ENCODE data around the gene RAC2.
A peak's percentile ranks its signal among the peaks of the same experiment; 100 is the strongest.

The RAC2 gene

DNA sequence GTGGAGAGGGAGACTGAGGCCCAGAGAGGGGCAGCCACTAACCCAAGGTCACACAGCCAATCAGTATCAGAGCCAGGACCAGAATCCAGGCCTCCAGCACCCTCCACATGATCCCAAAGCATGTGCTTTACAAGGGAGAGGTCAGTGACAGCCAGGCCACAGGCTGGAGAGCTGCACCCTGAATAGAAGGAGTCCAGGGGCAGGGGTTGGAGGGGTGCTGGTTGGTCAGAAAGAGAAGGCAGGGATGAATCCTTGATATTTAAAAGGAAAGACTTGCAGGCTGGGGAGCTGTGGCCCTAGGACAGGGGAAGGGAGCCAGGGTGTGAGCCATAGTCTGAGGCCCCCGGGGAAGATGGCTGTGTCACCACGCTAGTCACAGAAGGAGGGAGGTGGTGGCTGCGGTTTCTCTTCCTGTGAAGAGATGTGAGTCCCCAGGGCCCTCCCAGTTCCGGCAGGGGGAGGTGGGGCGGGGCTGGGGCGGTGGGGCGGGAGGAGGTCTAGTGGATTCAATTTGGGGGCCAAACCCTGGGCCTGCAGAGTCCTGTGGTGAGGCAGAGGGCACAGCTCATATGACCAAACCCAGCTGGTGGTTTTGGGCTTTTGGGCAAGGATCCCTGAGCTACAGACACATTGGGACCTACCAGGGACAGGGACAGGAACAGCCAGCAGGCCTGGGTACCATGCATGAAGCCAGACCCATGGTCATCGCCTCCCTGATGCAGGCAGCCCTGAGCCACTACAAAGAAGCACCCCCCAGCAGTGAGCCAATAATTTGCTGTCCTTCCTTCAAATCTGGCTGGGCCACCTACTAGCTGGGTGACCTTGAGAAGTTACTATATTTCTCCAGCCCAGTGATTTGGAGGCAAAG, 14.0 kb downstream of the RAC2 start:
- H3K4me3 ChIP-seq (ENCODE audit: low read length), result no peak overlapping the region
- TF ChIP-seq, protein P1, sequence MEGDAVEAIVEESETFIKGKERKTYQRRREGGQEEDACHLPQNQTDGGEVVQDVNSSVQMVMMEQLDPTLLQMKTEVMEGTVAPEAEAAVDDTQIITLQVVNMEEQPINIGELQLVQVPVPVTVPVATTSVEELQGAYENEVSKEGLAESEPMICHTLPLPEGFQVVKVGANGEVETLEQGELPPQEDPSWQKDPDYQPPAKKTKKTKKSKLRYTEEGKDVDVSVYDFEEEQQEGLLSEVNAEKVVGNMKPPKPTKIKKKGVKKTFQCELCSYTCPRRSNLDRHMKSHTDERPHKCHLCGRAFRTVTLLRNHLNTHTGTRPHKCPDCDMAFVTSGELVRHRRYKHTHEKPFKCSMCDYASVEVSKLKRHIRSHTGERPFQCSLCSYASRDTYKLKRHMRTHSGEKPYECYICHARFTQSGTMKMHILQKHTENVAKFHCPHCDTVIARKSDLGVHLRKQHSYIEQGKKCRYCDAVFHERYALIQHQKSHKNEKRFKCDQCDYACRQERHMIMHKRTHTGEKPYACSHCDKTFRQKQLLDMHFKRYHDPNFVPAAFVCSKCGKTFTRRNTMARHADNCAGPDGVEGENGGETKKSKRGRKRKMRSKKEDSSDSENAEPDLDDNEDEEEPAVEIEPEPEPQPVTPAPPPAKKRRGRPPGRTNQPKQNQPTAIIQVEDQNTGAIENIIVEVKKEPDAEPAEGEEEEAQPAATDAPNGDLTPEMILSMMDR (IDR thresholded peaks at IDR 0.05; ENCODE audit: insufficient read depth, low read depth, low read length, missing control alignments), result no peak
- DNase-seq (ENCODE audit: low read depth), result peak; percentile 72

DNA sequence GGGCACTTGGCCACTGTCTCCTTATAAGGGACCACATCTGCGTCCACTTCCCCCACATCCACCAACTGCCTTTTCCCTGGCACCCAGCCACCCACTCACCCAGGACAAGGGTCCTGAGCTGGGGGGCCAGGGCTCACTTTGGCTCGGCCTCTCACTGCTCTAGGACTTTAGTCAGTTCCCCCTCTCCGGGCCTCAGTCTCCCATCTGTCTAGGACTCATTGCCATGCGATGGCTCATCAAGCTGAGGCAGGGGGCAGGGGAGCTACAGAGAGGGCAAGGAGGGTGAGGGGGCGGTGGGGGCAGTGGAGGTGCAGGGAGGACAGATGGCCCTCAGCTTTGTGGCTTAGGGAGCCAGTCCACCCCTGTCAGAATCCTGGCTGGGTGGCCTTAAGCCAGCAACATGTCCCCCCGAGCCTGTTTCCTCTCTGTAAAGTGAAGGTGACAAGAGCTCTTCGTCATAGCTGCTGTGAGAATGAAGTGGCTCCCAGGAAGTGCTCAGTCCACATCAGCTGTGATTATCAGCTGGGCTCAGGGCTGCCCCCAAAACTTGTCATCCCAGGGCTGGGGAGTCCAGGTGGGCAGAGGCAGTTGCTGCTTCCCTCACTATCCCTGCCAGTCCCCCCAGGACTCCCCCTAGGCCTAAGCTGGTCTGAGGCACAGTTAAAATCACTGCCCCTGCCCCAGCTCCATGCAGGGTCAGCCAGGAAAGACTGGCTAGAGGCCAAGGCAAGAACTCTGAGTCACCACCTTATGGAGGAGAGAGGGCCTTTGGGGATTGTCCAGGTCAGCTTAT, 14.9 kb downstream of the RAC2 start:
- H3K4me3 ChIP-seq (ENCODE audit: low read length), result no peak overlapping the region
- peak; percentile 33 for DNase-seq (ENCODE audit: low read depth)
- TF ChIP-seq, protein P1 (IDR thresholded peaks at IDR 0.05; ENCODE audit: insufficient read depth, low read depth, low read length, missing control alignments), result no peak

DNA sequence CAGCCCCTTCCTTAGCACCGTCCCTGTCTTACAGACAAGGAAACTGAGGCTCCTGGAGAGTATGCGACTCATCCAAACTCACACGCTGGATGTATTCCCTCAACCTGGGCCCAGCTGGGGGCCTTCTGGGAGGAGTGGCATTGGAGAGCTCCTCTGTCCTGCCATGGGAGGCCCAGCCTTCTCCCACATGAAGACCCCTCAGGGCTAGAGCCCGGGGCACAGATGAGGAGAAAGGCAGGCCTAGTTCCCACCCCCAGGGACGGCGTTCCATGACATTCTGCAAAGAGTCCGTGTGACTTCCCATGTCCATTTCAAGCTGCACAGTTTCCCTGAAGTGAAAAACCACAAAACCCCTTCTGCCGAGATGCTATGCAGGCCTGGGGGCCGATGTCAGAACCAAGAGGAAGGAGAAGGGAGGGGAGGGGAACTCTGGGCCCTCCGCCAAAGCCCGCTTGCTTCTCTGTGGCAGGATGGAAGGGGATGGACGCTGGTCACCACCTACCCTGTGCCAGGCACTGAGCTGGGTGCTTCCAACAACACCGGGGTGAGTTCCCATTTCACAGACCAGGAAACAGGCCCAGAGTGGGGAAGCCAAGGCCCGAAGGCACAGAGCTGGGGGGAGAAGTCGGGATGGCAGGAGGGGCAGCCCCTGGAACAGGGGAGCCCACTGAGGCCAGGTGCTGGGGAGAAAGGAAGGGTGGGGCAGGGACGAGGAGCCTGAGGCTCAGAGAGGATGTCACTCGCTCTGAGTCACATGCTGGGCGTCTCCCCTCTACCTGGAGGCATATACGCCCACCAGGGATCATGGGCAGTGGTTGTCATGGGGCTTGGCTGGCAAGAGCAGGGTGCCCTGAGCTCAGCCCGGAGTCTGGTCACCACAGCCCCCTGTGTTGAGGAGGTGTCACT, 15.7 kb downstream of the RAC2 start:
- DNase-seq (ENCODE audit: low read depth), result peak; percentile 57
- TF ChIP-seq, protein P1 (IDR thresholded peaks at IDR 0.05; ENCODE audit: insufficient read depth, low read depth, low read length, missing control alignments), result no peak
- H3K4me3 ChIP-seq (ENCODE audit: low read length), result no peak overlapping the region

DNA sequence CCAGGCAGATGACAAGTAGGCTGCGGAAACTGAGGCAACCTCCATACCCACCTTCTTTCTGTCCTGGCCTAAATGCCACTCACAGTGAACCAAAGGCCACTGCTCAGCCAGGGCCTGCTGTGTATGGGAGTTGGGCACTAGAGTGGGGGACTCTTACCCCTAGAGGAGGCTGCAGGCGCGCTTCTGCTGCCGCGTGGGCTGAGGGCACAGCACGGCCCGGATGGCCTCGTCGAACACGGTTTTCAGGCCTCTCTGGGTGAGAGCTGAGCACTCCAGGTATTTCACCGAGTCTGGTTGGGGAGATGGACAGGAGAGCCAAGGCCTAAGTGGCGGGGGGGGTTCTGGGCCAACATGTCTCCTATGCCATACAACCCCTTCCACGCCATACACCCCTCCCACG, 17.6 kb downstream of the RAC2 start:
- TF ChIP-seq, protein P1 (IDR thresholded peaks at IDR 0.05; ENCODE audit: insufficient read depth, low read depth, low read length, missing control alignments), result no peak
- no peak overlapping the region for H3K4me3 ChIP-seq (ENCODE audit: low read length)
- no peak for DNase-seq (ENCODE audit: low read depth)

DNA sequence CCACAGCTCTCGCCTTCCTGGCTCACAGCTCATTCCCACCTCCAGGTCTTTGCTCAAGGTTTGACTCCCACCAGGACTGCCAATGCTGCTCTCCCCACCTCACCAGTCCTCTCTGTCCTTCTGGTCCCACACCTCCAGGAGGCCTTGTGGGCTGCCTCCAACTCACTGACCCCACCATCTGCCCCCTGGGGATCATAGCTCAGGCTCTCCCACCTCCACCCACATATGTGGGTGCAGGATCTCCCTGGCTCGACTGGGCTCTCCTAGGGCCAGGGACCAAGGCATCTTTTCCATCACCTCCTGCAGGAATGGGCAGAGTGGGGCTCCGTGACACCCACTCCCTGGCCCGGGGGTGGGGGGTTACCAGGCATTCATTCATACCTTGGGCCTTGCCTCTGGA, 18.0 kb downstream of the RAC2 start:
- TF ChIP-seq, protein P1 (IDR thresholded peaks at IDR 0.05; ENCODE audit: insufficient read depth, low read depth, low read length, missing control alignments), result no peak
- no peak for DNase-seq (ENCODE audit: low read depth)
- no peak overlapping the region for H3K4me3 ChIP-seq (ENCODE audit: low read length)

DNA sequence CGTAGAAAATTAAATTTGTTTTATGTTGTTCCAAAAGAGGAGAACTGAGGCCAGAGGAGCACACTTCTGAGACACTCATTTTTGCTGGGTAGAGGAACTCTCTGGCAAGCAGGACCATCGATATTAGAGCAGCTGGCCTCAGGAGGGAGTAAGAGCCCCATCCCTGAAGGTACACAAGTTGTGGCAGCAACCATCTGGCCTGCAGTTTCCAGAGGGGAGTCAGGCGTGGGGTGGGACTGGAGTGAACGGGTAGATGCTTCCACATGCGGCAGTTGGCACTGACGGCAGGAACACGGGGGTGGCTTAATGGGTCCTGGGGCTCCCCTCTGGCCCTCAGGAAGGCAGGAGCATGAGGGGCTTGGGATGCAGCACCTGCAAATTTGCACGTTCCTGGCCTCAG, 18.6 kb downstream of the RAC2 start:
- H3K4me3 ChIP-seq (ENCODE audit: low read length), result no peak overlapping the region
- no peak for DNase-seq (ENCODE audit: low read depth)
- TF ChIP-seq, protein P1 (IDR thresholded peaks at IDR 0.05; ENCODE audit: insufficient read depth, low read depth, low read length, missing control alignments), result peak; percentile 34

Data from epithelial cell of esophagus (primary cell).